NCI-H446 (cell line): ENCODE measurements around the gene LMF1.

Experiments used
- DNase-seq, 2 experiments: peaks; one replicate each; lab custom pipeline; 2025; lab: John Stamatoyannopoulos, UW

The LMF1 gene

DNA sequence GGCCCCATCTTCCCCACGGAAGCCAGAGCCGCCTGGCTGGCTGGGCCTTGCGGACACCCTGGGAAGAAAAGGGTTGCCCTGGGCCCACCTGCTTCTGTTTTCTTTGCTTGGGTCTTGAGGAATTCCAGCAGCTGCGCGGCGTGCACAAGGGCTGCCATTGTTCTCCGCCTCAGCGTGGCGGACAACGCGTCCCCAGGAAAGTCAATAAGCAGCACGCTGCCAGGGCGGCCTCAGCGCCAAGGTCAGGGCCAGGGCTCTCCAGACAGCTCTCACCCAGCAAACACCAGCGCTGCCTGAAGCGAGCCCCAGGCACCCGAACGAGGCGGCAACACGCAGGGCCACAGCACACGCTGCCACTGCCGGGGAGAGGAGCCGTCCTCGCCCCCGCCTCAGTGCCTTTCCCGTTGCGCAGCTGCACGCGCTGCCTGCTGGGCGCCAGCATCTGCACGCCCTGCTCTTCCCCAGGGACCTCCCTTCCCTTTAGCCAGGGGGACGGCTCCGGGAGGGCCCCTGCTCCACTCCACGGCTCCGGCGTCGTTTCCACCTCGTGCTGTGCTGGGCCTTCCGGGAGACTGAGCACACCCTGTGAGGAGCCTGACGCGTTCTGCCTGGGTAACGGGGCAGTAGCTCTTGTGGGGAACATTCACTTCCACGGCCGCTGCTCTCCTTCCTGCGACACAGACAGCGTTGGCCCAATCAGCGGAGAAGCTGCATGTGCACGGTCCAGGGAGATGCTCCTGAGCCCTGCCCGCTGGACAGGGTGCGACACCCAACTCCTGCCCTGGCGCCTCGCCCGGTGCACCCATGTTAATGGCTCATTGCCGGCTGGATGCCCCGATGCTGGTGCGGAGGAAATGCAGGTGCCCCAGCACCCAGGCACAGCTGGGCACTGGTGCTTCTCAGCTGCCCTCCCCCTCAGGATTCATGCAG, 57.8 kb downstream of the LMF1 start:
- DNase-seq: no peak

GRCh38 chr16:912322-912683, 58.5 kb downstream of the LMF1 start:
- DNase-seq: no peak

DNA sequence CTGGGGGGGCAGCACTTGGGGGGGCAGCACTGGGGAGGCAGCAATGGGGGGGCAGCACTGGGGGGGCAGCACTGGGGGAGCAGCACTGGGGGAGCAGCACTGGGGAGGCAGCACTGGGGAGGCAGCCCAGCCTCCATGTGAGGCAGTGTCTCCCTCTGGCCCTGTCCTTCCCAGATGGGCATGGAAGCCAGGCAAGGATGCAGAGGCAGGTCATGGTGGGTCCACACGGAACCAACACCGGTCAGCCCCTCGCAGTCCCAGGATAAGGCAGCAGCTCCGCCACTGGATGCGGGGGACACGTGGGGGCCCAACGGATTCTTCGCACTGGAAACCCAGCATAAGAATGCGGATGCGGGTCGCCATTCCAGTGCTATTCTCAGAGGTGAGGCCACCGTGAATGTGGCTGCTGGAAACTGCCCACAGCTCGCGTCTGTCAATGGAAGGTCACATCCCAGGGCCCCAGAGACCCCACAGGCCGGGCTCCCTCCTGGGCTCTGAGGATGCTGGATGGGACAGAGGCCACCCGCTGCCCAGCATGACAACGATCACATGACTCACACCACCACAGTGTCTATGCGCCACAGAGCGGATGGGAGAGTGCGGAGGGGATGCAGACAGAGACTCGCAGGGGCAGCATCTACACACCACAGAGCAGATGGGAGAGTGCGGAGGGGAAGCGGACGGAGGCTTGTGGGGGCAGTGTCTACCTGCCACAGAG, 59.0 kb downstream of the LMF1 start:
- no peak for DNase-seq

DNA sequence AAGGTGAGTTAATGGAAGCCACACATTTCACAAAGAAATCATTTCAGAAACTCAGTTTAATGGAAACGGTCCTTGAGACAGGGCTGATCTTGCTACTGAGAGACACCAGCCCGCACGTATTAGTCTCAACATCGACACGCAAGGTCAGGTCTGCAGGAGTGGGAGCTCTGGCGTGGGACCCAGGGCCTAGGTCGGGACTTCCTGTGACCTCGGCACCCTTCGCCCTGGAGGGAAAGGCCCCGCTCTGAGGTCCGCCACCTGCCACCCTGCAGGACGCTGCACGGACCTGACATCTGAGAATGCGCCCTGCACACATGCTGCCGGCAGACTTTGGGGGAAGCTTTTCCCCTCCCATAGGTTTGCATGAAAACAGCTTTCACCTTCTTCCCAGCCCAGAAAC, 59.7 kb downstream of the LMF1 start:
- no peak for DNase-seq

GRCh38 chr16:910181-910580, 60.6 kb downstream of the LMF1 start:
- DNase-seq: no peak

GRCh38 chr16:909281-910000, 61.3 kb downstream of the LMF1 start:
- DNase-seq: no peak

- DNase-seq: no peak
Measured at GRCh38 chr16:908526-909155, 62.1 kb downstream of the LMF1 start.

DNA sequence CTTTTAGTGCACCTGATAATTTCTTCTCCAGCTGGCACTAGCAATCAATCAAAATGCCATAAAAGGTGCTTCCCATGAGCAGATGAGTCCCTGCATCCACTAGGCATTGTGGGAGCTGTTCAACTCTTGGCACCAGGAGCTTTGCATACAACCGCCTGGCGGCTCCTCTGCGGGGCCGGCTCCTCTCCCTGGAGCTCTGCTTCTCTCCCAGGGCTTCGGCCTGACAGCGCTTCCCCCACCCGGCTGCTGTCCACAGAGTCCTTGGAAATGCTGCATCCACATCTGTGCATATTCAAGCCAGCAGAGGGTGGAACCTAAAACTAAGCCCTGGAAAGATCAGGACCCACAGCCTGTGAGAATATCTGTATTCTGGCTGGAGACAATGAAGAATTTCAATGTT, 62.9 kb downstream of the LMF1 start:
- DNase-seq: no peak

DNA sequence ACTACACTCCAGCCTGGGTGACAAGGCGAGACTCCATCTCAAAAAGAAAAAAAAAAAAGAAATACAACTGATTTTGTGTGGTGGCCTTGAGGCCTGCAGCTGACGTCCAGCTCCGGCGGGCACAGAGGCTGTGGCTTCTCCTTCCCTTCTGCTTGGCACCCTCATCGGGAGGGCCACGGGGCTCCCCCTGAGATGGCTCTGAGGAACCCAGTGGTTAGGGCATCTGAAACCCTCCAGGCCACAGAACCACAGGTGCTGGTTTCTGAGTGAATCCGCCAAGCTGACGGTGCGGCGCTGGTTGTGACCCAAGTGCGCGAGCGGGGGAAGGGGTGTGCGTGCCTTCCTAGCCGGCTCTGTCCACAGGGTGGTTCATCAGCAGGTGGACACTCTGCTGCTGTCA, 63.4 kb downstream of the LMF1 start:
- DNase-seq: no peak

GRCh38 chr16:906296-906695, 64.5 kb downstream of the LMF1 start:
- DNase-seq: no peak

GRCh38 chr16:901715-902601, 68.8 kb downstream of the LMF1 start:
- no peak for DNase-seq

- no peak for DNase-seq
Measured at GRCh38 chr16:901149-901548, 69.6 kb downstream of the LMF1 start.

GRCh38 chr16:900211-900610, 70.6 kb downstream of the LMF1 start:
- no peak for DNase-seq

DNA sequence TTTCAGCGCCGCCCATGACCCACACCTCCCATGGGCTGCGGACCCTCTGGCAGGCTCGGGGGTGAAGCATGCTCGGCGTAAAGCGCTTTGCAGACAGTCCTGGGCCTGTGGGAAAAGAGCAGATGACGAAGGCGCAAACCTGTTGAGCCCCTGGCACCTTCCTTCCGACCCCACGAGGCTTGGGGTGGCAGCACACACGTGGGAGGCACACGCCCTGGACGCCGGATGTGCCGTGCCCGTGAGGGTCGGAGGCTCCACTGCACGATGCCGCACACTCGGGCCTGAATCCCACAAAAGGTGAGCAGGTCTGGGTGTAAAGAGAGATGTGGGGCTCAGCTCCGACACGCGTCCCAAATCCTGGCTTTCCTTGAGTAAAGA, 71.1 kb downstream of the LMF1 start:
- no peak for DNase-seq

- no peak for DNase-seq
Measured at GRCh38 chr16:898761-899682, 71.8 kb downstream of the LMF1 start.

DNA sequence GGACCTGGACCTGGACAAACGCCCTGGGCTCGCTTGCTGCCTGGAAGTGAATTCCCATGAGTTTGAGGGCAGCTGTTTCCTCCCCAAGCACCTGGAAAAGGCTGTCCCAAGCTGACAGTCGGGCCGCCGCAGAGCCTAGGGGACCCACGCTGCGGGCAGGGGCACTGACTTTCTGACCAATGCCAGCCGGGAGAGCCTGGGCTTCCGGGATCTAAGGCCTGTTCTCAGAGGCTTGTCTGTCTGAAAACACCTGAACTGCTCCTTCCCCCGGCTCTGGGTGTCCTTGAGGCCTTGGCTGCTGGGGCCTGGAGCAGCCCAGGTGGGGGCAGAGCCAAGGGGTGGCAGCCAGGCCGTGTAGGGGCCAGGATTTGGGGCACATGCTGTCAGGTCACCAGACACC, 72.6 kb downstream of the LMF1 start:
- no peak for DNase-seq

DNA sequence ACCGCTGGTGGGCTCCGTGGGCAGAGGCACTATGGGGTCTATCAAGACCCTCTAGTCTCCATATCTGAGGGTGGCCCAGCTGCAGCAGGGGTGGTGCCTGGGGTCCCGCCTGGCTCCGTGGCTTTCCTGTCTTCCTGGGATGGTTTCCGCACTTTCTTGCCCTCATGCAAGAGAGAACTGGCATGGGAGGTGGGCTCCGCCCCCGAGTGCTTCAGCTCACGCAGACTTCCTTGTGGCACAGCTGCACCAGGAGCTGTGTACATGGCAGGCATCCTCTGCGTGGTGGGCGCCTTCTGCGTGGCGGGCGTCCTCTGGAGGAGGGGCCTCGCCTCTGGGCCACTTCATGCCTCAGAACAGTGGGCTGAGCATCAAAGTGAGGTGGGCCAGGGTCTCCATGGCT, 73.1 kb downstream of the LMF1 start:
- no peak for DNase-seq

DNA sequence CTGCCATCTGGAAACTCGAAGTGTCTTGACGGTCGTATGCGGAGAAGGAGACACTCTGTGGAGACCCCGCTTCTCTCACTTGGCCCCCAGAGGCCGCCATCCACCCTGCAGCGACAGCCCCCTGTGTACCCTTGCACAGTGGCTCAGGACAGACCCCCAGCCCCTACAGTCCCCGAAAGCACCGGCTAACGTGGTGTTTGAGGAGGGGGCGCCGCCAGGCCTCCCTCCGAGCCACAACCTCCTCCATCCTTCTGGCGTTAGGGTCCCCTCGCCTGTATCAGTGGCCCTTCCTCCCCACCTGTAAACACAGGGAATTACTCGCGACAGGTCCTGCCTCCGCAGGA, 73.6 kb downstream of the LMF1 start:
- no peak for DNase-seq

DNA sequence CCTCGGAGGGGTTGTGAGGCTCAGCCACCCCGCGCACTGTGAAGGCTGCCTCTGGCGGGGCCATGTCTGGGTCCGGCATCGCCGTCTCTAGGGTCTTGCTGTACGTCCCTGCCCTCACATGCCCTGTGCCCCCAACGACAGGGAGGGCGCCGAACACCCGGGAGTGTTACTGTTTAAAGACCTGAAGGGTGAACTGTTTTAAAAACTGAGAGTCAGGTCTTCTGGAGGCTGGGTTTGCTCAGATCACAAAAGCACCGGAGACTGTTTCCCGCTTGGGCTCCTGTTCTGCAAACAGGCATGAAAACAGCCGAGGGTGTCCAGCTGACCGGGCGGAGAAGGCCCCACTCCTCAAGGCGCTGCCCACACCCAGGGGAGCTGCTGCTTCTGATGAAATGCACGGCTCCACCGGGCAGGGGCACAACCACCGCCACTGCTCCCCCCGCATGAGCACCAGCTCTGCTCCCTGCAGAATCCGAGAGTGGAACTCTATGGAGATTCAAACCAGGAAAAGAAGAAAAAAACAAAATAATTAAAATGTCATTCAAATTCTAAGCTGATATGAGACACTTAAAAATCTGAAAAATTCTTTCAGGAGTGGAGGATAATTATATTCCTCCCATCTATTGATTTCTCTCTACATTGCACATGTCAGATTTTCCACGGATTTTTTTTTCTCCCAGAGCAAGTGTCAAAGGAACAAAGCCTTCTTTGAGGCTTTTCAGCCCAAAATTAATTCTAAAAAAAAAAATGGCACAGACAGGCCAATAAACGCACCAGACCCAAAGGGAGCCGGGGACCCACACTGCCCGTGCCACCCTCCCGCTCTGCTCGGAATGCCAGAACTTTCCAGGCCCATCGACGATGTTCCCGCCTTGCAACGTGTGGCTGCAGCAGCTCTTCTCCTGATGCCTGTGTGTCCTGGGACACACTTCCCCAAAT, 74.3 kb downstream of the LMF1 start:
- DNase-seq: no peak
